DMS53 treated with DMSO at 0.1 percent for 48 hours (cell line): Measurements from ENCODE around the gene CAPZA2.
"Not testable (repeated sequence)": the region's sequence is repeated elsewhere in the genome, so short reads cannot be mapped to it uniquely, and the experiment has no call there.

Experiments used
- DNase-seq: peaks from one replicate; lab custom pipeline; 2025; ENCODE audit not compliant: unreplicated experiment; lab: John Stamatoyannopoulos, UW

CAPZA2 gene

GRCh38 chr7:116862234-116862950 is at the start of gene CAPZA2:
Gene CAPZA2, plus strand, starts transcription at chr7:116862587. Its CDS starts 25 bp downstream, at chr7:116862612.
- peak; percentile 93 for DNase-seq

- no peak for DNase-seq
These were observed 49.5 kb upstream of the CAPZA2 start for GRCh38 chr7:116812860-116813259.

- not testable (repeated sequence) for DNase-seq
These were observed 49.0 kb upstream of the CAPZA2 start for GRCh38 chr7:116813371-116813770.

GRCh38 chr7:116815041-116815440 is 47.3 kb upstream of the CAPZA2 start:
- no peak for DNase-seq

GRCh38 chr7:116820149-116820548 is 42.2 kb upstream of the CAPZA2 start:
- no peak for DNase-seq

GRCh38 chr7:116821647-116822046 is 40.7 kb upstream of the CAPZA2 start:
- not testable (repeated sequence) for DNase-seq

- no peak for DNase-seq
These were observed 37.9 kb upstream of the CAPZA2 start for GRCh38 chr7:116824449-116824848.

GRCh38 chr7:116828281-116828680 is 34.1 kb upstream of the CAPZA2 start:
- no peak for DNase-seq

GRCh38 chr7:116829041-116829440 is 33.3 kb upstream of the CAPZA2 start:
- no peak for DNase-seq

GRCh38 chr7:116829493-116829892 is 32.9 kb upstream of the CAPZA2 start:
- DNase-seq = no peak

- no peak for DNase-seq
These were observed 29.7 kb upstream of the CAPZA2 start for GRCh38 chr7:116832692-116833091.

- no peak for DNase-seq
These were observed 27.4 kb upstream of the CAPZA2 start for GRCh38 chr7:116834815-116835504.

- no peak for DNase-seq
These were observed 26.3 kb upstream of the CAPZA2 start for GRCh38 chr7:116836048-116836447.

- no peak for DNase-seq
These were observed 25.5 kb upstream of the CAPZA2 start for GRCh38 chr7:116836911-116837310.

GRCh38 chr7:116837586-116837985 is 24.8 kb upstream of the CAPZA2 start:
- DNase-seq = no peak

GRCh38 chr7:116840256-116840655 is 22.1 kb upstream of the CAPZA2 start:
- DNase-seq = no peak

GRCh38 chr7:116842371-116842770 is 20.0 kb upstream of the CAPZA2 start:
- no peak for DNase-seq

- no peak for DNase-seq
These were observed 19.0 kb upstream of the CAPZA2 start for GRCh38 chr7:116843378-116843777.

GRCh38 chr7:116851175-116851574 is 11.2 kb upstream of the CAPZA2 start:
- no peak for DNase-seq

GRCh38 chr7:116851671-116852070 is 10.7 kb upstream of the CAPZA2 start:
- no peak for DNase-seq

- no peak for DNase-seq
These were observed 8.3 kb upstream of the CAPZA2 start for GRCh38 chr7:116854132-116854531.

- DNase-seq = no peak
These were observed 5.3 kb upstream of the CAPZA2 start for GRCh38 chr7:116857052-116857451.

- no peak for DNase-seq
These were observed 3.1 kb upstream of the CAPZA2 start for GRCh38 chr7:116859323-116859722.
